Stimulated activated CD8-positive, alpha-beta memory T cell treated with anti-CD3 and anti-CD28 coated beads, Interleukin-2, amount 100 ng/mL, for 48 hours (primary cell): Measurements from ENCODE around the gene CEP170.
"Not testable (repeated sequence)": the region's sequence is repeated elsewhere in the genome, so short reads cannot be mapped to it uniquely, and the experiment has no call there.

ENCODE experiments used
- DNase-seq, 2 donors: peaks; one replicate each; pipeline ENCODE4 v3.0.0-alpha.2; 2020; ENCODE audit warnings: low read depth in 2 of 2

The CEP170 gene

DNA sequence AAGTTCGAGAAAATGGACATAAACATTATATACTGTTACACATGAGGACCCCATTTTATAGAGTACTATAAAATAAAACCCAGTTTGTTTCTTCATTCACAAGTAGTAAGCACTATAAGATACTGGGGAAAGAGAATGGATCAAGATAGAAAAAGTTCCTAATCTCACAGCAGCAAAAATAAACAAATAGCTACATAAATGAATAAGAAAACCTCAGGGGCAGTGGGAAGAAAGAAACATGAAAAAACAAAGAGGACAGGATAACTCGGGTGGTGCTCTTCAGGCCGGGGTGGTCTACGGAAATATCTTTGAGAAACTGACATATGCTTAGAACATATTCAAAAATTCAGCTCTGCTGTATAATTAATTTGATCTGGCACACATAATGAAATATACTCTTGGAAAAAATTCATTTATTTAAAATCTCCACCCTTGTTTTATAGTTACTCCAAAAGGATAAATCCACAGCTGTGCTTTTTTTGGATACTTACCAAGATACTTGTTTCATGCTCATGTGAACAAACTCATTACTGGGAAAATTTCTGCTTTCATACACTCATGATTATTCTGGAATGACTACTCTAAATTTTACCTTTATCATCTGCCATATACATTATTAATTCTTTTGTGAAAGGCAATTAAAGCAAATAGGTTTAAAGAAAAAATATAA lies 20.0 kb downstream of the CEP170 start:
- DNase-seq = no peak

DNA sequence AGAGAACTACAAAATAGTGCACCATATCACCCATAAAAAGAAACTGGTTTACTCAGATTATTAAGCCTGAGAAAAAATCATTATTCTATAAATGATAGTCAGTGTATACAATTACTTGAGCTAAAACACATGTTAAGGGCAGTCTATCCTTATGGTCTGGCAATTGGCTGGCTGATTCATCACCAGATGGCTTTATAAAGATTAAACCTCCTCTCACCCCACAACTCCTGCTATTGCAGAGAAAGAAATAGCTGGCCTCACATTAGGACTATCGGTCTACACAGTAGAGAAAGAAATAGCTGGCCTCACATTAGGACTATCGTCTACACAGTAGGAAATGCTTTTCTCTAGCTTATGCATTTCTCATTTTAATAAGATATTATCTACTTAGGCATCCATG lies 21.2 kb downstream of the CEP170 start:
- no peak for DNase-seq

DNA sequence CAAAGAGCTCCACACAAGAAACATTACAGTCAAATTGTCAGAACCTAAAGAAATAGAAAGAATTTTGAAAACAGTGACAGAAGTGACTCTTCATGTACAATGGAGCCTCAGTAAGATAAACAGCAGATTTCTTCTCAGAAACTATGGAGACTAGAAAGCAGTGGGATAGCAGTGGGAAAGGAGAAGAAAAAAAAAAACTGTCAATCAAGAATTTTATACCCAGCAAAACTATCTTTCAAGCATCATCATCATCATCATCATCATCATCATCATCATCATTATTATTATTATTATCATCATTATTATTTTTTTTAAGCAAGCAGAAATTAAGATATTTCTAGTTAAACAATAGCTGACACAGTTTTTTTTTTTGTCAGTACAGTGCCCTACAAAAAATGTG lies 24.2 kb downstream of the CEP170 start:
- DNase-seq = no peak

DNA sequence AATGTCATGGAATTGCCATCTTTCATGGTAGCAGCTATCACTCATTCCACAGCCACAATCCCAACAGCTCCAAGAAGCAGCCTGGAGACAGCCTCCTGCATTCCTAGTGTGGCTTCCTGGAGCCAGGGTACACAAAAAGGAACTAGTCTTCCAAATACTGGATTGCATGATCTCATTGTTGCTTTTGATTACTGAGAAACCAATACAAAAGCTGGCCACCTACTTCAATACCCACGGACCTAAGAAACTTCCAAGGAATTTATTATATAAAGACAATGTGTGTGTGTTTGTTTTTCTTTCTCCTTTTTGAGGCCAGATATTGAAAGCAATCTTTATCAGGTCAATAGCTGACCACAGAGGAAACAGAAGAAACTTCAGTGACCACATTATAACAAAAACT lies 25.6 kb downstream of the CEP170 start:
- DNase-seq = no peak

DNA sequence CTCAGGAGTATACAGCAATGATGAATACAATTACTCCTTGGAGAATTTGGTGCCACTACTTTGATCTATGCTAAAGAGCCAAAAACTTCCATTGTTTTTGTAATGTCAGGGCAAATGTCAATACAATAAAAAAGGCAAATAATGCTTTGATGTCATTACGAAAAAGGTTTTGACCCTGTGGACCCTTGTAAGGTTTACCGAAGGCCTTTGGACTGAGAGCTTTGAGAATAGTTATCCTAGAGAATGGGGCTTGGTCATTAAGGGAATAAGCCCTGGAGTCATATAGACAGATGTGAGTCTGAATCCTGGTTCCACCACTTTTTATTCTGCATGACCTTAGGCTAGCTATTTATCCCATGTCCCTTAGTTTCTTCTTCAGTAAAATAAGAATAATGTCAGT lies 27.5 kb downstream of the CEP170 start:
- DNase-seq = no peak

DNA sequence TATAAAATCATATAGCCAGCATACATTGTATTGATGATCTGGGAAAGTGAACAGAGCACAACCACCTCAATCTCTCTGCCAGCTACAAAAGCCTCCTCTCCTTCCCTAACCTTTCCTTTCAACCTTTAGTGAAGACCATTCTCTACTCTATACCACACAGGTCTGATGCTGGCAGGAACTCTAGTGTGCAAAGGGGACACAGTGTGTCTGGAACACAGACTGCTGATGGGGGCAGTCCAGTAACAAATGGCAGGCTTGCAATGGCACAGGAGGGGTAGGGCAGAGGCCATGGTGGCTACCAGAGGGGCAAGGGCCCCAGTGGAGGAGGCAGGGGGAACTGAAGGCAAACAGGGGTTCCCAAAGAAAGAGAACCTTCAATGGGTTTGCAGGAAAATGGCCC lies 37.0 kb downstream of the CEP170 start:
- DNase-seq = no peak

DNA sequence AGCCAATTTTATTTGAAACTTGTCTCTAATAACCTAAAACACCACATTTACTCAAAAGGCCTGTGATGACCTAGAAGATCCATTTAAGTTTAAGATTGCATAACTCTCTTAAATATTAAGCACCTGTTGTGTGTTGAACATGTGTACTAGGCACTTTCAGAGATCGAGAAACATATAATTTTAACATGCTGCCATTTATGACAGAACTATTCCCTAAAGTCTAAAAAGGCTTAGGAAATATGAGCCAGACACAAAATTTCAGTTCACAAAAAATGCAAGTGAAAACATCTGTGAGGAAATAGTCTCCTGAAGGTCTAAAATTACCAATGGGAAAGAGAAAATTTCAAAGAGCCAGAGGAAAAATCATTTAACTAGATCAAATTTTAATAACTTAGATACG lies 37.7 kb downstream of the CEP170 start:
- no peak for DNase-seq

DNA sequence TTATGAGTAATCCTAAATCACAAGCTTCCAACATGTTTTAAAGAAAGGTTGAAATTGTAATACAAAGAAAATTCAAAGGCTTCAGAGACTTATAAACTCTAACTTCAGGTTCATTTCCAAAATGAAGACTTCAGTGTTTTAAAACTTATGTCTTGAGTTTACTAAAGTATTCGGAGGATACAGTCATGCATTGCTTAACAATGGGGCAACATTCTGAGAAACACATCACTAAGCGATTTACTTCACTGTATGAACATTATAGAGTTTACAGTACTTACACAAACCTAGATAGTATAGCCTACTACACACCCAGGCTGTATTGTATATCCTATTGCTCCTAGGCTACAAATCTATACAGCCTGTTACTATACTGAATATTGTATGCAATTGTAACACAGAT lies 38.3 kb downstream of the CEP170 start:
- no peak for DNase-seq

DNA sequence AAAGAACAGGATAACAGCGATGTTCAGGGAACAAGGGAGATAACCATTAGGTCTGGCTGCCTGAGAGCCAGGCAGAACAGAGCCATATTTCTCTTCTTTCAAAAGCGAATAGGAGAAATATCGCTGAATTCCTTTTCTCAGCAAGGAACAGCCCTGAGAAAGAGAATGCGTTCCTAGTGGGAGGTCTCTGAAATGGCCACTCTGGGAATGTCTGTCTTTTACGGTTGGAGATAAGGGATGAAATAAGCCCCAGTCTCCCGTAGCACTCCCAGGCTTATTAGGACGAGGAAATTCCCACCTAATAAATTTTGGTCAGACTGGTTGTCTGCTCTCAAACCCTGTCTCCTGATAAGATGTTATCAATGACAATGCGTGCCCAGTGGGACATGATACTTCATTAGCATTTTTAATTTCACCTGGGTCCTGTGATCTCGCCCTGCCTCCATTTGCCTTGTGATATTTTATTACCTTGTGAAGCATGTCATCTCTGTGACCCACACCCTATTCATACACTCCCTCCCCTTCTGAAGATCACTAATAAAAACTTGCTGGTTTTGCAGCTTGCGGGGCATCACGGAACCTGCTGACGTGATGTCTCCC lies 39.7 kb downstream of the CEP170 start:
- DNase-seq = not testable (repeated sequence)

DNA sequence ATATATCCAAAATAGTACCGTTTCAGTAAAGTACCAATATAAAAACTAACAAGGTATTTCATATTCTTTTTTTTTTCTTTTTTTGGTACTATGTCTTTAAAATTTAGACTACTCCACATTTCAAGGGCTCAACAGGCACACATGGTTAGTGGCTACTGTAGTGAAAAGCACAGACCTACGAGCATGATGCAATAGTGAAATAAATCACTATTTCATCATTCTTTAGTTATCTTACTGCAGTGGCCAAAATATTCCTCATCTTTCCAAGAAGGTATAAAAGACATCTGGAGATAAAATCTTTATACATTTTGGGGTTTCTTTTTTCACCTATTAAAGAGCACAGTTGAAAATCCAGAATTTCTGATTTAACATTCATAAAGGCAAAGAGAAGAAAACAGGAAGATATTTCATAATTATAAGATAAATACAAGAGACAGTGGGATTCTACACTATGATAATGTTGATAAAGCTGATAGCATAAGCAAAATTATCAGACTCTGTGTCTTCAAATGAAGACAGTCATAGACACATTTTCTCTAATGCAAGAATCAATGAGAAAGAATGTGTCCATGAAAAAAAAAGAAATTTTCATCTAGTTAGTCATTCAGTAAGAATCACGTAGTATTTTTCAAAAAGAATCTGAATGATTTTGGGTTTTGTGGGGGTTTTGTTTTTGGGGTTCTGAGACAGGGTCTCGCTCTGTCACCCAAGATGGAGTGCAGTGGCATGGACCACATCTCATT lies 41.9 kb downstream of the CEP170 start:
- no peak for DNase-seq

DNA sequence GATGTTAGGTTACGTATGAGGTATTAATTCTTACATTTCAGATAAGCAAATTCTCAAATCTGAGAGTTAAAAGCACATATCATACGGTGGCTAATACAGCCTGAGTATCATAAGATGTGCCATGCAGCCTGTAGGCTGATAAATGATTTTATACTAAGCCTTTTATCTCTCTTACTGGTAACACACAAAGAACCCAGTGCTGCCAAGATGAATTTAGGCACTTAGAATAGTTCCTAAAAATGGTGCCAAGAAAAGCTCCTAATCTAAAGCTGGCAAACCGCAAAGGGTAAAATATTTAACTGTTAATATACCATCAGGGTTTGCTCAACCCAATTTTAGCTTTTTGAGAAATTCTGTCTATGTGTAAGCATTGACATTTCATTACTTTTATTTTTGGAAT lies 43.1 kb downstream of the CEP170 start:
- not testable (repeated sequence) for DNase-seq

DNA sequence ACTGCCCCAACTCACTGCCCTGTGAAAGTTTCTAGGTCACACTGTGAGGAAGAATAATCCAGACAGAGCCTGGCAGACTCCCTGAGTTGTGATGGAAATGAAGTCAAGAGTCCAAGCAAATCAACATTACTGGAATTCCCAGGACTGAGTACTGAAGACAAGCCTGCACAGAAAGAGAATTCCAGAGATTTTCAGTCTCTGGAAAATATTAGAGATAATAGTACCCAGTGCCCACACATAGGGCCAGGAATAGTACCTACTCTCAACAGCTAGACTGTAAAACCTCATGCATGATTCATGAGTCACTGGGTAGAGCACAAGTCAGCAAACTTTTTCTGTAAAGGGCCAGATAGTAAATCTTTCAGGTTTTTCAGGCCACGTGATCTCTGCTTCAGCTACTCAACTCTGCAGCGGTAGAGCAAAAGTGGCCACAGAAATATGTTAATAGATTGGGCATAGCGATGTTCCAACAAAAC lies 50.0 kb downstream of the CEP170 start:
- DNase-seq = not testable (repeated sequence)

DNA sequence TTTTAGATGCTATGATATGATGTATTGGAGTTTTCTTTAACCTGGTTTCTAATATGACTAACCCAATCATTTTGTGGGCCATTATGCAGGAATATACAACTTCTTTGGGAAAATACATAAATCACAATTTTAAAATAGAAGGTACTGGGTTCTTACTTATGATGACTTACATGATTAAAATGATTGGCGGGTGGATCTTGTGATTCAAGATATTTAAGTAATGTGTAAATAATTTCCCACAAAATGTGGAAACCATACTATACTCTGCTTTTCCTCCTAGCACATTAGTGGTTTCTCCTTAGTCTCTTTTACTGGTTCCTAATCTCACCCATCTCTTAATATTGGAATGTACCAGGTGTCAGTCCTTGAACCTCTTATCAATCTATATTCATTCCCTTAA lies 50.7 kb downstream of the CEP170 start:
- not testable (repeated sequence) for DNase-seq

DNA sequence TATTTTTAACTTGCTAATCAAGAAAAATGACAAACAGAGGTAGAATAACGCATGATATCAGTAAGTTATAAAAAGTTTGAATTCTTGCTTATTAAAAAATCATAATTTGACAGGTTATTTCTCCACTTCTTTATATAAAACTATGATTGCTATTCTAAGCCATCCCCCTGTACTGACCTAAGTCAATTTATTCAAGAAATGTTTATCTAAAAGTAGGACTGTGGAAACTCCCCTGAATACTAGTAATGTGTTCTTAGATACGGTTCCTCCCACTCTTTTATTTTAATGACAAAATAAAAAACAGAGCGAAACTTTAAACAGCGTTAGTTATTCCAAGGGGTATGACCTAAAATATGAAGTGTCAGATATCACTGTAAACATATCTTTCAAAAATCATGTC lies 51.9 kb downstream of the CEP170 start:
- not testable (repeated sequence) for DNase-seq

DNA sequence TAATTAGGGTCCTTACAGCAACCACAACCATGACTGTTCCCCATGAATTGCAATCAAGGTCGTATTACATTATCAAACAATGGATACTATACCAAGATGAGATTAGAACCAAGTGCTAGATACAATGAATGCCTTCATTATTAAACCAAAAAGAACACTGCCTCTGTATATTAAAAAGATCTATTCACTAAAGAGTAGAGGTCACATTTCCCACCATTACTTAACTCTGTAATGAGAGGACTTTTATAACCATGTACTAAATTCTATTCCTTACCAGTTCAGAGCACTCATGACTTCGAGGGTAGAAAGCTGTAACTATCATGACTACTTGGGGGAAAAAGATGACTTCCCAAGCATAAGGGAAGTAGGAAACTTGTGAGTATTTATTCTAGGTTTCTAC lies 53.8 kb downstream of the CEP170 start:
- DNase-seq = not testable (repeated sequence)

DNA sequence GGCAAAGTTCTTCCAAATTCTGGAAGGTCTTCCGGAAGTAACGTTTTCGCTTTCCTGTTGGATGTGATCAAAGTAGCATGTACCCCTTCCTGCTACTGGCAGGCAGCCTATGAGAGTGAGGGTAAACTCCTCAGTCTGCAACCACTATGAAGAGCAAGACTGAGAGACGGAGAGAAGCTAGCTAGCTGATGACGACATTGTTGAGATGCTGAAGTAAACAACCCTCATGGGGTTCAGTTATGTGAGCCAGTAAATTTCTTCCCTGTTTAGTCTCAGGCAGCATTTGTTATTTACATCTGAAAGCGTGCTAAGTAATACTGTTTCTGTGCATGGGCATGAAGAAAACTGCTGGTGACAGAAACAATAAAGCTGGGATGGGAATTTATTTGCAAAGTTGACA lies 57.6 kb downstream of the CEP170 start:
- not testable (repeated sequence) for DNase-seq

DNA sequence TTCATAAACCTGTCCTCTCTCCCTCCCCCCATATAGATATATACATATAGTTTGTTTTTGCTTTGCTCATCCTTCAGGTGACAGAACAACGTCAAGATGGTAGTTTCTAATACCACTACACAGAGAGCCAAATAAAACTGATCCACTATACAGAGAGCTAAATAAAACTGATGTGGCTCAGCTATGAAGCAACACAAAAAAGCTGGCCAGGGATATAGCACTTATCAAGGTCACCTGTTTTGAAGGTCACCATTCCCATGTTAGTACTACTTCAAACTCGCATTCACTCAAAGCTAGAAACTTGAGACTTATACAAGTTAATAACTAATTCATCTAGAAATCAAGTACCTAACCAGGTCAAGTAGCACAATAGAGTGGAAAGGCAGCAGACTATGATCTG lies 61.8 kb downstream of the CEP170 start:
- DNase-seq = not testable (repeated sequence)

DNA sequence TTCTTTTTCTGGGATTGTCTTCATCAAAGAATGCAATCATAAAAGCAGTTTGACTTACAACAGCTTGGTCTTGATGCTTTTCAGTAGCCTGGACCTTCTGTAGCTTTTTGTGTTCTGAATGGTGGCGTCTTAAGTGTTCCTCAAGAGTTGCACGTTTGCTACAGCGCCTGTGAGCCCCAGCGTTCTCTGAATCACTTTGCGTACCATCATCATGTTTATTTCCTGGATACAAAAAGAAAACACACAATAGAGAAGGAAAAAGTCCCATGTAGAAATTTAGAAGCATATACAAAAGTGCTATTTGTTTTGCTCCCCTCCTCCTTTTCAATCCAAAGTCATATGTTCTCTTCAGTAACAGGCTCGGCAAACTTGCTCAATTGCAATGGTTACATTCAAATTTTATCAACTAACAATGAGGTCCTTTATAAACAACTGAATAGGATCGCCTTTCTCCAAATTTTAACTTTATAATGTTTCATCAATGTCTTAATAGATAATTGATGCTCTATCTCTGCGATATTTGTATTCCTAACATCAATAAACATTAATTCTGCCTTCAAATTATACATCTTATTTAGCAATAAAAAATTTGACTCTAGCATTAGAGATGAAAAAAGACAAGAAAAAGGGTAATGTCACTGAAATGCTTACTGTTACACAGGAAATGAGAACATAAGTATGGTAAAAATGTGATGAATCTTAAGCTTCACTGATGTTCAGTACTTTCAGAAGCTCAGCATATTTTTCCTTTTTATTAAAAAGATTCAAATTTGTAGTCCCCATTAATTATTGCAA lies 68.7 kb downstream of the CEP170 start:
- not testable (repeated sequence) for DNase-seq

DNA sequence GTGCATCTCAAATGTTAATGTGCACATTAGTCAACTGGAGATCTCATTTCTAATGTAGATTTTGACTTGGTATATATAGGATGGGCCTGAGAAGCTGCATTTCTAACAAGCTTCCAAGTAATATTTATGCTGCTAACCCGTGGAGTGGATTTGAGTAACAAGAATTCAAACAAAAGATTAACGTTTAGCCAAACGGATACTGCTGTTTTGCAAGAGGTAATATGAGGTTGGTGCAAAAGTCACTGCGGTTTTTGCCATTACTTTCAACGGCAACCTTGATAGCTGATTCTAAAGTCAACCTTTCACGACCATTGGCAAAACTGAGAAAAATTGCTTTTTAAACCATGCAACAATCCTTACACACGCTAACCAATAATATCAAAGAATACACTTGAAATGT lies 70.3 kb downstream of the CEP170 start:
- DNase-seq = not testable (repeated sequence)

DNA sequence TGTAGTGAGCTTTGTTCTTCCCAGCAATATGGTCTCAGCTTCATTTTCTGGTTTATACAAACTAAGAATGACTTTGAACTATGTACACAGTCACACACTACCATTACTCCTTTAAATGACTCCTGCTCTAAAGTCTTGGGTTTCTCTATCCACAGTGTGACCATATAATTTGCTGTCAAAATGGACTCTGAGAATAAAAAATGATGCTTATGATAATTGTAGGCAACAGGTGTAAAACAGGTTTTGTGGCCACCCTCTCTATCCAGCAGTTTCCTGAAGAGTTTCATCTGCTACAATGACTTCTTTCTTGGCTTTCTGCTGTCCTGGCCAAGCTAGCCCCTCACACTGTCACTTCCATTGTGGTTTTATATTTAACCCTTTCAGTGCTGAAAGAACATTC lies 71.4 kb downstream of the CEP170 start:
- DNase-seq = not testable (repeated sequence)

DNA sequence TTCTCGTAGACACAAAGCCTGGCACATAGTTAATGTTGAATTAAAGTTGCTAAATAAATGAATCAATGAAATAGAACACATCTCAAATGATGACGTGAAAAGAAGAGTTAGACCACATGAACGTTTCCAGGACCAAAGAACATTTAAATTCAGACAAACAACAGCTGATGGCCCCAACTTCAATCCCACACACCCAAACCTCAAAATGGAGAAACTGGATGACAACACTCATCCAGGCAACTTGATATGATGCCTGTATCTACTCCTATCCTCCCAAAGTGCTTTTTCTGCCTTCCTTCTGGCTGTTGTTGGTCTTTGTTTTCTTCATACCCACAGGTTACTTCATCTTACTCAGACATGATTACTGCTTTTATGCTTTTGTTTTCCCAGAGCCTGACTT lies 71.9 kb downstream of the CEP170 start:
- DNase-seq = not testable (repeated sequence)

DNA sequence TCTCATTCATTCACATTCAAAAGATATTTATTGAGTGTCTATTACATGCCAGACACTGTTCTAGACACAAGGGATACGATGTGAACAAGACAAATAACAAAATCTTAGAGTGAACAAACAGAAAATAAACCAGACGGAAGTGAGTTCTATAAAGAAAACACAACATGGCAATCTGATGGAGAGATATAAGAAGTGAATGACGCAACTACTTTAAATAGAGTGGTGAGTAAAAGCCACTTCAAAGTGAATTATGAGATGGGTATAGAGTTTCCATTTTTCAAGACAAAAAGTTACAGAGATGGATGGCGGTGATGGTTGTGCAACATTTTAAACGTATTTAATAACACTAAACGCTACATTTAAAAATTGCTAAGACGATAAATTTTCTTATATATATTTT lies 75.4 kb downstream of the CEP170 start:
- no peak for DNase-seq
